IPS-NIHi11 (cell line): Measurements from ENCODE around the gene OR7G3.
A peak's percentile ranks its signal among the peaks of the same experiment; 100 is the strongest.

ENCODE experiments used
- DNase-seq: peaks from one replicate; pipeline ENCODE4 v3.0.0; 2012; ENCODE audit warnings: mixed read lengths, low spot score

OR7G3 gene

DNA sequence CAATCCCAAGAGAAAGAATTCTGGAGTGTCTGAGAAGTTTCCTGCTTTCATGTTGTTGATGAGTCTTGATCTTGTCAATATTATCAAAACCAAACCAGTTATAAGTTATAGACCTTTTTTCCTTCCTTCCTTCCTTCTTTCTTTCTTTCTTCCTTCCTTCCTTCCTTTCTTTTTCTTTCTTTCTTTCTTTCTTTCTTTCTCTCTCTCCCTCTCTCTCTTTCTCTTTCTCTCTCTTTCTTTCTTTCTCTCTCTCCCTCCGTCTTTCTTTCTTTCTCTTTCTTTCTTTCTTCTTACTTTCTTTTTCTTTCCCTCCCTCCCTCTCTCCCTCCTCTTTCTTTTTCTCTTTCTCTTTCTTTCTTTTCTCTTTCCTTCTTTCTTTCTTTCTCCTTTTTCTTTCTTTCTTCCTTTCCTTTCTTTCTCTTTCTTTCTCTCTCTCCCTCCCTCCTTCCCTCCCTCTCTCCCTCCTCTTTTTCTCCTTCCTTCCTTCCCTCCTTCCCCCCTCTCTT lies at the start of gene OR7G3:
OR7G3 (minus strand) TSS at position 51 of the 506 bp plus-strand sequence; CDS start at position 51, 0 bp downstream.
- no peak for DNase-seq

DNA sequence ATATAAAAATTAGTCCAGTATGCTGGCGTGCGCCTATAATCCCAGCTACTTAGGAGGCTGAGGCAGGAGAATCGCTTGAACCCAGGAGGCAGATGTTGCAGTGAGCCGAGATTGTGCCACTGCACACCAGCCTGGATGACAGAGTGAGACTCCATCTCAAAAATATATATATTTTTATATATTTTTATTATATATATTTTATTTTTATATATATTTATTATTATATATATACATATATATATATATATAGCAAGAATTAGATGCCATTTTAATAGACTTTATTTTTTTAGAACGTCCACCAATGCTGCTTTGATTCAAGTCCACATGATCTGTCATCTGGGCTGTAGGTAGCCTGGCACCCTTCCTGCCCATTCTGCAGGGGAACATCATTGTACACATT lies 48.6 kb upstream of the OR7G3 start:
- DNase-seq, result no peak

DNA sequence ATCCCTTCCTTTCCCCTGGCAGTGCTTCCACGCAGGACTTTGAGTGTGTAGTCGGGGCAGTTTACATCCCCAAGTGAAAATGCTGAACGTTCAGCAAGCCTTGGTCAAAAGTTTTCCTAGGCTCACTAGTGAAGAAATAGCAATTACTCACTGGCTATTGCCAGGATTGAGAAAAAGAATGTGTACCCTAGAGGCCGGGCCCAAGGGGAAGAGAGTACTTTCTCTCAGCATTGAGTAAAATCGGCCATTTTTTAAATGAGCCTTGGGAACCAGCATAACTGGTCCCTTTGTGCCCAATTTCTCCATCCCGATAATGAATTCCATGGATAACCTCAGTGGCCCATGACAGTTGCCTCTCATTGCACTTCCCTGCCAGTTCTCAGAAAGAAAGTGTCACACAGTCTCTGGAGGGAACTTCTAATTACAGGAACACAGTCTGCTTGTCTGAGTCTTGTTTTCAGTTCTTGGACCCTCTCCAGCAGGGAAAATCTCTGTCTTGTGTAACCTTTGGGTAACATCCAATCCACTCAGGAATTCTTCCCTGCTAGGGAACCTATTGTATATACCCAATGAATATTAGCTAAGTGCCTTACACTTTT lies 44.7 kb upstream of the OR7G3 start:
- no peak for DNase-seq

DNA sequence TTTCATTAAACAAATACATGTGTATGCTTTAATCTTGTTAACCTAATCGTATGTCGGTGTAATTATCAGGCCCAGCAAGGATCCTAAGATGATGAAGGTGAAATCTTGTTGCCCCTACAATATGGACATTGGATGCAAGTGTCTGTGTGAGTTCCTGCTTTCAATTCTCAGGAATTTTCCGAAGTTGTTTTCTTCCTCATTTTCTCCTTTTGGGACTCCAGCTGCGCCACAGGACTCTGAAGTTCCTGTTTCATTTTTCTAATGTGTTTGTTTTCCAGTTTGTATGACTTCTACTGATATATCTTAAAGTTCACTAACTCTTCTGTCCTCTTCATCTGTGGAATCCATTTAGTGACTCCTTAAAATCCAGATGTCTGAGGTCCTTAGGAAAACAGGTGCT lies 40.1 kb upstream of the OR7G3 start:
- no peak for DNase-seq

DNA sequence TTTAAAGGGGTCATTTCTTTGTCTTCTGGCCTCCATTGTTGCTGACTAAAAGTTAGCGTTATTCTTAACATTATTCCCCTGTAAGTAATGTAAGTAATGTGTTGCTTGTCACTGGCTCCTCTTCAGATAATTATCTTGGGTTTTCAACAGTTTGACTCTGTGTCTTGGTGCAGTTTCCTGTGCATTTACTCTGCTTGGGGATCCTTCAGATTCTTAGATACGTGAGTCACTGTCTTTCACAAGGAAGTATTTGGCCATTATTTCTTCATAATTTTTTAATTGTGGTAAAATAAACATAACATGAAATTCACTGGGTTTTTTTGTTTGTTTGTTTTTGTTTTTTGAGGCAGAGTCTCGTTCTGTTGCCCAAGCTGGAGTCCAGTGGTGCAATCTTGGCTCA lies 38.5 kb upstream of the OR7G3 start:
- DNase-seq, result no peak

DNA sequence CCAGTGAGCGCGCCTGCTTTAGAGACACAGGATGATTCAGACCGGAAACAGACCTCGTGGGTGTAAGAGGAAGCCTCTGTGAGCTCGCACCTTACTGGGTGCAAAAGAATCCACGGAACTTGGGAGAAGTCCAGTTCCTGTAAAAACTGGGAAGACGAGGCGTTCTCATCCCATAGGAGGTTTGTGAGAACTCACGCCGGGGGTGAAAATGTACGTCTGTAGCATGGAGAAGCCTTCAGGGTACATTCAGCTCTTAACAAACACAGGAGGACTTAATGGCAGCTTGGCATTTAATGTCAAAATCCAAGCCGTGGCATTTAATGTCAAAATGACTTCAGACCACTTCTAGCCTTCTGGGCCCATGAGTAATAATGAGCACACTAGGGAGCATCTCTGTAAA lies 34.7 kb upstream of the OR7G3 start:
- DNase-seq, result no peak

DNA sequence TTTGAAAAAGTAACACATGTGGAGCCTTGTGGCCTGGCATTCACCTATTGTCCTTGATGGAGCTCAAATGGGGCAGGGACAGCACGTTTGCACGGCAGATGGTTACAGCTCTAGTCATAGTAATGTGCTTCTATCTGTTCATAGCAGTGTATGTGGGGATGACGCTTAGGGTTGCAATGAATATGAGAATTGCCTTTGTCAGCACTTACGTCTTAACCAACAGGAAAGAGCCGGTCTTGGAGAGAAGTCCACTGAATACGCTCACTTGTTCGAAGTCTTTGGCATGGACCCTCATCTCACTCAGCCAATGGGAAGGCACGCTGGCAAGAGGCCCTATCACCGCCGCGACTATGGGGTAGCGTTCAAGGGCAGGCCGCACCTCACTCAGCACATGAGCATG lies 33.1 kb upstream of the OR7G3 start:
- no peak for DNase-seq

DNA sequence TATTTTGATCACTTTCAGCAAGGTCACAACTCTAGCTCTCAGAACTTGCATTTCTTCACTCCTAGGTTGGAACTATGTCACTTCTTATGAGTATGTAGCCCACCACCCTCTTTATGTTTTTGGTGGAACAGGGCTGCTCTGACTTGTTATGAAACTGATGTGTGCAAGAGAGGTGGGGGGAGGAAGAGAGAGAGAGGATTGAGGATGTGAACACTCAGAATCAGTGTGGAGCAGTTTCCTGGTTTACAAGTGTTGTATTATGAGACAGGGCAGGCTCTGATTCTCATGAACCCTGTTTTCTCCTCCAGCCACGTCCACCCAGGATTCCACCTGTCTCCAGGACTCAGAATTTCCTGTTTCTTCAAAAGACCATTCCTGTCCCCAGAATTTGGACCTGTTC lies 29.6 kb upstream of the OR7G3 start:
- DNase-seq, result no peak

DNA sequence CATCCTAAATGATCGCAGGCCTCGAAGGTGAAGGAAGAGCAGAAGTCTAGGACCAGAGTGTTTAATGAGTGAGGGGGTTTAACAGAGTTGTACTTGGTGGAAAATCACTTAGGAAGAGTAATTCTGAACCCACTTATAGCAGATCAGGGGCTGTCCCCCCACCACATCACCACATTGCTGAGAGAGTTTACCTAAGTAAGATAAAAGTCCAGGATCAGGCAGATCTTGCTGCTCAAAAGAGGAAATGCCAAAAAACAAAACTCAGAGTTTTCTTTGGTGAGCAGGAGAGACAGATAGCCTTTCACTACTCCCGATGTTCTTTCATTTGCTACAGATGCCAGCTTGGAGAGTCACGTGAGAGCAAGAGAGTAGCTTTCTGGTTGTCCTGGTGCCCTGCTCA lies 28.8 kb upstream of the OR7G3 start:
- no peak for DNase-seq

DNA sequence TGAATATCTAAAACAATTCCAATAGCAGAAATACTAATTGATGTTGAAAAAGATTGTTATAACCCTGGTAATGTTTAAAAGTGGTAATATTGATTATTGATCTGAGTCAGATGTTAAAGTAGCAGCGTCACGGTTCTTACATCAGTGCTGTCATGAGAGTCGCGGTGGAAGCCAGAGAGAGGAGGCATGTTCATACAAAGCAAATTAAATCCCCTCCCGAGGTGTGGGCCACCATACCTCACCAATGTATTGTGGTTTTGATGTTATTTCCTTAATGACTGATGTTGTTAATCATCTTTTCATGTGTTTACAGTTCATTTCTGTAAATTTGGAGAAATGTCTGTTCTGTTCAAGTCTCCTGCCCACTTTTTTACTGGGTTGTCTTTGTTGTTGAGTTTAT lies 24.6 kb upstream of the OR7G3 start:
- DNase-seq, result no peak

DNA sequence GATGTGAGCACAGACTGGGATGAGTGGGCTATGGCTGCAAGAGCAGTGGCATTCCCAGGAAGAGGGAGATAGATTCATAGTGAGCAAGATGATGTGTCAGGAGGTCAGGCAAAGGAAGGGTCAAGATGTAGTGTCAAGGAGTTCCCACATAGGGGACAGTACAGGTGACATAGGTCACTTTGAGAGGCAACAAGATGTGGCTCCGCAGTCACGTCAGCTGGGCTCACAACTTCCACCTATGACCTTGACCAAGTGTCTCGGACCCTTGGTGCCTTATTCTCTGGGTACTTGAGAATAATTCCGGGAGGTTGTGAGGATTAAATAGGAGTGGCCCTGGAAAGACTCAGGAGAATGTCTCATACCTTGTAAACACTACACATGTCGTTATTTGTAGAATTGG lies 23.9 kb upstream of the OR7G3 start:
- no peak for DNase-seq

DNA sequence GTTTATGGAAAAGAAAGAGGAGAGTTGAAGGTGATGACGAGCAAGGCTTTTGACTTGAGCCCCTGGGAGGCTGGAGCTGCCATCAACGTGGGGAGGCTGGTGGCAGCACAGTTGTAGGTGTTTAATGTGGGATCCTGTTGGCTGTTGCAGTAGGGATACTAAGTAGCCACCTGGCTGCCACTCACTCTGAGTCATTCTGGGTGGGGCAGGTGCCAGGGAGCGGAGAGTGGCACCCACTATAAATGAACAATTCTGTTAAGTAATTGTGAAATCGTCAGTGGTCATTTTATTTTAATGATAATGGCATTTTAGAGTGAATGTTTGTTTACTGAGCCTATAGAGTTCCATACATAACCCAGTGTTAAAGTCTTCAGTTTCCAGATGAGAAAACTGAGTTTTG lies 23.2 kb upstream of the OR7G3 start:
- DNase-seq, result no peak

DNA sequence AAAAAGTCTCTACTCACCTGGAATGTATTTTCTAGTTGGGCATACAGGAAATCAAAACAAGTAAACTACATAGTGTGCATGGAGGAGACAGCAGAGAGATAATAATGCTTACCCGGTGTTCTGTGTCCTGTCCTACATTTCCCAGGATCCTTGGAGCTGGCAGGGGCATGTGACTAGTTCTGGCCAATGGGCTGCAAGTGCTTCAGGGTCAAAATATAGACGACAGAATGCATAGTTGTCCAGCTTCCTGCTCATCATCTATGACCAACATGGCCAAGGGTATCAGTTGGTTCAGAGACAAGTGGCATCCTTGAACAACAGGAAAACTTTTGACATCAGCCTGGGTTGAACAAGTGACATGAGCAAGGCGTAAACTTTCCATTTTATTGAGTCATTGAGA lies 21.9 kb upstream of the OR7G3 start:
- DNase-seq, result no peak

DNA sequence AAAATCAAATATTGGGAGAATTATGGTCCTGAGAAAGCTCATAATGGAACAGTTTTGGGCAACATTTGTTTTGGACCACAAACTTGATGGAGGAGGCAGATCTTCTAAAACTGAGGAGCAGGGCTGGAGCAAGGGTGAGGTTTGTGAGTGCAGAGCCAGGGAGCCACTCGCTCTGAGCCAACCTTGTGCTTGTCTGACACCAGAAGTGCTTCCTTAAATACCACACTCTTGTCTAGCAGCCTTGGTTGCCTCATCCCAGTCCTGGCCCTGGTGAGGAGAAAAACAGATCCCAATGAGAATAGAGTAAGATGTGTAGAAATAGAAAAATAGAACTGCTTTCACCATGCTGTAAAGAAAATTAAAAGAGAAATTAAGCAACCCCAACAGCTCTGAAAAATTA lies 20.1 kb upstream of the OR7G3 start:
- DNase-seq, result no peak

DNA sequence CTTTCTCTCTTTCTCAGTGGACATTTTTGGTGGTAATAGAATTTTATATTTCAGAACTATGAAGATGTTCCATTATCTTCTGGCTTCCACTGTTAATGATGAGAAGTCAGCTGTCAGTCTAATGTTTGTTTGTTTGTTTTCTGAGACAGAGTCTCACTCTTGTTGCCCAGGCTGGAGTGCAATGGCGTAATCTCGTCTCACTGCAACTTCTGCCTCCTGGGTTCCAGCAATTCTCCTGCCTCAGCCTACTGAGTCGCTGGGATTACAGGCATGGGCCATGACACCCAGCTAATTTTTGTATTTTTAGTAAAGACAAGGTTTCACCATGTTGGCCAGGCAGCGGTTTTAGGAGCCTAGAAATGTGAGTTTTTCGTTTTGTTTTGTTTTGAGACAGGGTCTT lies 18.2 kb upstream of the OR7G3 start:
- no peak for DNase-seq

DNA sequence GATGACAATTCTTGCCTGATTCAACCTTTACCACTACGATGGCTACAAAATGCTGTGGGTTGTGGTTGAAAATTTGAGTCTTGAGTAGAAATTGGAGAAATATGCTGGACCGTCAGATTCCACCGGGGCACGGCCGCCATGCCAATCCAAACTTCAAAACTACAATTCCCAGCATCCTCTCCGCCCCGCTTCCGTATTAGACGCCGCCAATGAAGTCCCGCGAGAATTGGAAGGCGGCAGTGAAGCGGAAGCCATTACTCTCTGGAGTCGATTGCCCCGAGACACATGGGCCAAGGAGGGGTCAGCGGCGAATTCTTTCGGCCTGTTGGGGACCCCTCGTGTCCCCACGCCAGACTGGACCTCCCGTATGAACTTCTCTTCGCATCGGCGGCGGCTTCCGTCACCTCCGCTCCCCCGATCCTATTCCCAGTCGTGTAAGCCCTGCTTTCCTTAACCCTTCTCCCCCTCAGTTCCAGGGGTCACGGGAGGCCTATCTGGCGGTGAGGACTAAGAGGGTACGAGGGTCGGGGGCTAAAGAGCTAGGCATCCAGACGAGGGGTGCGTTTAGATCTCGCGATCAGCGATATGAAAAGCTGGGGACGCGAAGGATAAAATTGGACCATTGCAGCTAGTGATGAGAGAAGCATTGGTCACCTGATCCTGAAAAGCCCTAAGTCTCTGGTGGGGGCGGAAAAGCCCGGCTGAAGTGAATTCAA lies 13.6 kb upstream of the OR7G3 start, which contains the start of gene ZNF317:
ZNF317 (plus strand) TSS at position 239 of the 716 bp plus-strand sequence. CDS start 15,620 bp downstream, outside the sequence.
- DNase-seq, result peak; percentile 88

DNA sequence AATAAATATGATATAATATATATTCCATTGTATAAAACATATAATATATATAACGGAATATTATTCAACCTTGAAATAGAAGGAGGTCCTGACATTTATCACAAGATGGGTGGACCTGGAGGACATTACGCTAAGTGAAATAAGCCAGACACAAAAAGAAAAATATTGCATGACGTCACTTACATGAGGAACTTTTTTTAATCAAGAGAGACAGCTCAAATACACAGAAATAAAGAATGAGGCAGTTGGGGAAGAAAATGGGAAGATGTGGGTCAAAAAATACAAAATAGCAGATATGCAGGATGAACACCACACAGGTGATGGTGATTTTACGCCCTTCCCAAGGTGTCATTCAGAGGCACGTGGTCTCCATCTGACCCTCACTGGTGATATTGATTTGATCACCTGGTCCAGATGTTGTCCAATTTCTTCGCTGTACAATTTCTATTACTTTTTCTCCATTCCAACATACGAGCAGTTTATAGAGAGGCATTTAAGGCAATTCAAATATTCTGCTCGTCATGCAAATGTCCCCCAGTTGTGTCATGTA lies 12.9 kb upstream of the OR7G3 start:
- DNase-seq, result no peak

DNA sequence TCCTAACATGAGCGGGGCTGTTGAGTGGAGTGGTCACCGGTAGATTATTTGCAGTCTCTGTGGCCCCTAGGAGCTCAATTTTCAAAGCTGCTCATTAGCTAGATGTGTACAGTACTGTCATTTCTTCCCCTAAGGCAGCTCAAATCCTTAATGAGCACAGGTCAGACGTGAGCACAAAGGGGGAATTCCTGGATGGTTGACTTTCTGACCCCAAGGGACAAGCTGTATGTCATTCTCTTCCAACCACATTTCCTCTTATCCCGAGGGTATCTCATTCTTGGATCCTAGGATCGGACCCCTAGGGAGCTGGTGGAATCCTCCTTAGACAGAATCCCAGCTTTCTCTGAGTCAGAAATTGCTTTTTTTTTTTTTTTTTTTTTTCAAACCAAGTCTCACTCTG lies 5.7 kb upstream of the OR7G3 start:
- DNase-seq, result no peak

DNA sequence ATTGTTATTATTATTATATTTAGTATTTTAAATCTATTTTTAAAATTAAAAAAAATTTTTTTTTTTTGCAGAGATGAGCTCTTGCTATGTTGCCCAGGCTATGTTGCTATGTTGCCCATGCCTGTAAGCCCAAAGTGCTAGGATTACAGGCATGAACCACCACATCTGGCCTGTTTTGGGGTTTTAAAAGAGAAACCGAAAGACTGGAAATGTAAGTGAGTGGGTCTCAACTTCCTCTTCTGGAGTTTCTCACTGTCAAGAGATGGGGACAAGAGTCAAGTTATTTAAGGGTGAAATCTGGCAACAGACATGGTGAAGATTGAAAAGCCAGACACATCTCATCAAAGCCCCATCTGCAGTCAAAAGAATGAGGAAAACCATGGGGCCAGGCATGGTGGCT lies 4.2 kb upstream of the OR7G3 start:
- DNase-seq, result no peak

DNA sequence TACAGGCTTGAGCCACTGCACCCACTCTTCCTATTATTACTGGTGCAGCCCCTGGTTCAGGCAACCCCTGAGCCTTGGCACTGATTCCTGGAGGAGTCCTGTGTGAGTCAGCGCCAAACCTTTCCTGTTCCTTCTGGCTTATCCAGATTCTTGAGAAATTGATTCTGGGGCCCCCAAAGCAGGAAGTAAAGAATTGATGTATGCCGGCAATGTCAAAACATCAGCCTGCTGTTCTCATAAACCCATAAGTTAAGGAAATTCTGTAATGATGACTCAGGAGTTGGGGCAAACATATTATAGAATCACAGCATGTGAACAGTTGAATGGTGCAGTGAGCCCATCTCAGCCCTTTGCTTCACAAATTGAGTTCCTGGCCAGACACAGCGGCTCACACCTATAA lies 1.4 kb upstream of the OR7G3 start:
- DNase-seq, result no peak

DNA sequence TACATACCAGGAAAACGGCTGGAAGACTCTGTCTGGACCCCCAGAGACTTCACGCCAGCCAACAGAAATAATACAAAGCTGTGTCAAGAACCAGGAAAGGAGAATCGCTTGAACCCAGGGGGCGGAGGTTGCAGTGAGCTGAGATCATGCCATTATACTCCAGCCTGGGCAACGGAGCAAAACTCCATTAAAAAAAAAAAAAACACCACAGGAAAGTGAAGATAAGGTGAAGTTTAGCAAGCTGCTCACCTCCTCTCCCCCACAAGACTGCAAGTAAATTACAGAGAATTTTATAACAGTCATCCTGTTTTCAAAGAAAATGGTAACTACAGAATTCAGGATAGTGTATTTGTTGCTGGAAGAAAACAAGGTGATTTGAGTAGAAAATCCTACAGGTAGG lies 10.2 kb downstream of the OR7G3 start:
- DNase-seq, result no peak

DNA sequence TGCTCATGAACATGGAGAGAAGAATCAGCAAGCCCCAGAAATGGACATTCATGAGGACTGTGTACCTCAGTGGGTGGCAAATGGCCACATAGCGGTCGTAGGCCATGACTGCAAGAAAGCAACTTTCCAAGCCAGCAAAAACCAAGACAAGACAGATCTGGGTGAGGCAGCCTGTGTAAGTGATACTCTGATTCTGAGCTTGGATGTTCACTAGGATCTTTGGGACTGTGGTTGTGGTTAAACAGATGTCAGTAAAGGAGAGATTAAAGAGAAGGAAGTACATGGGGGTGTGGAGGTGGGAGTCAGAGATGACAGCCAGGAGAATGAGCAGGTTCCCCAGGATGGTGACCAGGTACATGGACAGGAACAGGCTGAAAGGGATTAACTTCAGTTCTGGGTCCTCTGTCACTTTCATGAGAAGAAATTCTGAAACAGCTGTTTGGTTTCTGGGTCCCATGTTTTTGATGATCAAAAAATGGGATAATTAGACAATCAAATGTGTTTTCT lies 11.4 kb downstream of the OR7G3 start, which contains the start of gene OR7G1:
OR7G1 (minus strand) TSS at position 457 of the 507 bp plus-strand sequence; CDS start at position 457, 0 bp downstream.
- no peak for DNase-seq

DNA sequence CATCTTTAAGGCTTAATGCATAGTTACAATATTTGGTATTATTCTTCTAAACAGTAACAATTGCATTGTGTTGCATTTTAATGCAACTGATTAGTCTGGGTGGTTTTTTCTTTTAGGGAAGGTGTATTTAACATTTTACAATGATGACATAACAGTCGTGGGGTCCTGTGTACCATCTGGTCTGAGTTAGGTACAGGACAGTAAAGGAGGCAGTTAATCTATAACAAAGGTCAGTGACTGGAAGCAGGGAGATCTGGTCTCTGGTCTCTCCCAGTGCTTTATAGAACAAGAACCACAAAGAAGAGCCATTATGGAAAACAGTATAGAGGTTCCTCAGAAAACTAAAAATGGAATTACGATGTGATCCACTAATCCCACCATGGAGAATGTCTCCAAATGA lies 16.8 kb downstream of the OR7G3 start:
- no peak for DNase-seq
